Anterior cingulate cortex (tissue), 58 donors: ENCODE data around the gene MYO9B.
"Not testable (repeated sequence)": the region's sequence is repeated elsewhere in the genome, so short reads cannot be mapped to it uniquely, and the experiment has no call there.

Experiments
- DNase-seq, 58 donors: peaks; one replicate each; lab custom pipeline; 2025; lab: John Stamatoyannopoulos, UW

Gene MYO9B

DNA sequence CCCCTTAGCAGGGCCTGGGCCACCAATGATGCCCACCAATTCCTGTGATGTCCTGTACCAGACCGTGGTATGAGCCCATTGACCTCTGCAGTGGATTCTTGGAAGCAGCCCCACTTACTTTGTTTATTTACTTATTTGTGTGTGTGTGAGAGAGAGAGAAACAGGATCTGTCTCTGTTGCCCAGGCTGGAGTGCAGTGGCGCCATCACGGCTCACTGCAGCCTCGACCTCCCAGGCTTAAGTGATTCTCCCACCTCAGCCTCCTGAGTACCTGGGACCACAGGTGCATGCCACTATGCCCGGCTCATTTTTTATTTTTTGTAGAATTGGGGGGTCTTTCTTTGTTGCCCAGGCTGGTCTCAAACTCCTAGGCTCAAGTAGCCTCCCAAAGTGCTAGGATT is 13.0 kb downstream of the MYO9B start:
- DNase-seq: no peak

GRCh38 chr19:17090583-17090982 is 15.0 kb downstream of the MYO9B start:
- peak in 5 of 58 donors; percentile 6 to 20 (median 13) for DNase-seq

- DNase-seq: peak in 10 of 58 donors; percentile 6 to 44 (median 21)
These were observed 16.3 kb downstream of the MYO9B start for GRCh38 chr19:17091758-17092333.

DNA sequence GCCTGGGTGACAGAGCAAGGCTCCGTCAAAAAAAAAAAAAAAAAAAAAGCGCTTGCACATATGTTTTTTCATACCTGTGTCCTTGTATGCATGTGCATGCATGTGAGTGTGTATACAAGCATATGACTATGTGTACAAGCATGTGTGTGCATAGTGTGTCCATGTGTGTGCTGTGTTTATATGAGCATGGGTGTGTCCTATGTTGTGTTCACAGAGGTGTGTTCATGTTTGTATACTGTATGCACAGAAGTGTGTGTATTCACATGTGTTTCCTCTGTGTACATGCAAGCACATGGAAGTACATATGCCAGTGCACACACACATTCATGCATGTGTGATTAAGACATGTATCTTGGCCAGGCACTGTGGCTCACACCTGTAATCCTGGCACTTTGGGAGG is 17.1 kb downstream of the MYO9B start:
- DNase-seq: no peak

- not testable (repeated sequence) for DNase-seq
These were observed 19.1 kb downstream of the MYO9B start for GRCh38 chr19:17094694-17095093.

- no peak for DNase-seq
These were observed 19.8 kb downstream of the MYO9B start for GRCh38 chr19:17095141-17095919.

DNA sequence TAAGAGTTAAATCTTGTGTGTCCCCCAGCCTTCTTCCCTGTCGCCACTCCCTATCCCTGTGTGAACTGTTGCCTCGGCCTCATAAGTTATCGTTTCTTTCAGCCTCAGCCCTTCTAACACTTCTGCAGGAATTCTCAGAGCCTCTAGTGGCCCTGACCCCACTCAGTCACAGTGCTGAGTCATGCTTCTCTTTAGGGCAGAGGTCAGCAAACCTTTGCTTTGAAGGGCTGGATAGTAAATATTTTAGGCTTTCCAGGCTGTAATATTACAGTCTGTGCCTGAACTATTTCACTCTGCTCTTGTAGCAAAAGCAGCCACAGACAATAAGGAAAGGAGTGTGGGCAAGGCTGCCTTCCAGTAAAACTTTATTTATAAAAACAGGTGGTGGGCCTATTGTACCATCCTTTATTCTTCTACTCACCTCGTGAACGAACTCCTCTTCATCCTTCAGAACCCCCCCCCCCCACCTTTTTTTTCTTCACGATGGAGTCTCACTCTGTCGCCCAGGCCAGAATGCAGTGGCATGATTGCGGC is 22.1 kb downstream of the MYO9B start:
- no peak for DNase-seq

- no peak for DNase-seq
These were observed 22.7 kb downstream of the MYO9B start for GRCh38 chr19:17098326-17098725.

DNA sequence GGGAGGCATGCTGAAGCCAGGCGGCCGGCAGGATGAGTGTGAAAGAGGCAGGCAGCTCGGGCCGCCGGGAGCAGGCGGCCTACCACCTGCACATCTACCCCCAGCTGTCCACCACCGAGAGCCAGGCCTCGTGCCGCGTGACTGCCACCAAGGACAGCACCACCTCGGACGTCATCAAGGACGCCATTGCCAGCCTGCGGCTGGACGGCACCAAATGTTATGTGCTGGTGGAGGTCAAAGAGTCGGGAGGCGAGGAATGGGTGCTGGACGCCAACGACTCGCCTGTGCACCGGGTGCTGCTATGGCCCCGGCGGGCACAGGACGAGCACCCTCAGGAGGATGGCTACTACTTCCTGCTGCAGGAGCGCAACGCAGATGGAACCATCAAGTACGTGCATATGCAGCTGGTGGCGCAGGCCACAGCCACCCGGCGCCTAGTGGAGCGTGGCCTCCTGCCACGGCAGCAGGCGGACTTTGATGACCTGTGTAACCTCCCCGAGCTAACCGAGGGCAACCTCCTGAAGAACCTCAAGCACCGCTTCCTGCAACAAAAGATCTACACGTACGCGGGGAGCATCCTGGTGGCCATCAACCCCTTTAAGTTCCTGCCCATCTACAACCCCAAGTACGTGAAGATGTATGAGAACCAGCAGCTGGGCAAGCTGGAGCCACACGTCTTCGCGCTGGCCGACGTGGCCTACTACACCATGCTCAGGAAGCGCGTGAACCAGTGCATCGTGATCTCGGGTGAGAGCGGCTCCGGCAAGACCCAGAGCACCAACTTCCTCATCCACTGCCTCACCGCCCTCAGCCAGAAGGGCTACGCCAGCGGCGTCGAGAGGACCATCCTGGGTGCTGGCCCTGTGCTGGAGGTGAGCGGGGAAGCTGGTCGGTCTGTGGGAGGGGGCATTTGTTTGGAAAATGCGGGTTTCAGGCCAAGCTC is 26.4 kb downstream of the MYO9B start:
- no peak for DNase-seq

GRCh38 chr19:17103177-17103576 is 27.6 kb downstream of the MYO9B start:
- DNase-seq: no peak

DNA sequence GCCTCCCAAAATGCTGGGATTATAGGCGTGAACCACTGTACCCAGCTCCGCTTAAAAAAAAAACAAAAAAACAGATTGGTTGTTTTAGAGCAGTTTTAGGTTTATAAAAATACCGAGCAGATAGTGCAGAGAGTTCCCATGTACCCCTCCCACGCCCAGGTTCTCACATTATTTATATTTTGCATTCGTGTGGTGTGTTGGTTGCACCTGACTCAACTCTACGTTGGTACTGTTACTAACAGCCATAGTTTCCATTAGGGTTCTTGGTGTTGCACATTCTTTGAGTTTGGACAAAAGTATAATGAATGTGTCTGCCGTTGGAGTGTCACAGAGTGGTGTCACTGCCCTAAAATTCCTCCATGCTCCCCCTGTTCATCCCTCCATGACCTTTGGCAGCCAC is 29.1 kb downstream of the MYO9B start:
- peak in 2 of 58 donors; percentile 12 to 20 for DNase-seq

GRCh38 chr19:17105556-17105955 is 30.0 kb downstream of the MYO9B start:
- no peak for DNase-seq

DNA sequence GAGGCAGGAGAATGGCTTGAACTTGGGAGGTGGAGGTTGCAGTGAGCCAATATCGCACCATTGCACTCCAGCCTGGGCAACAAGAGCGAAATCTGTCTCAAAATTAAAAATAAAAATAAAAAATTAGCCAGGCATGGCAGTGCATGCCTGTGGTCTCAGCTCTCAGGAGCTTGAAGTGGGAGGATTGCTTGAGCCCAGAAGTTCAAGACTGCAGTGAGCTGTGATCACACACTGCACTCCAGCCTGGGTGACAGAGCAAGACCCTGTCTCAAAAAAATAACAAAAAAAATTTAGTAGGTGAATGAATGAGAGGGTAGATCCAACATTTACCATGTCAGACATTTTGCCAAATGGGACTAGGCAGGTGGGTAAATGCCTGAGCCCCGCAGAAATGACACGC is 31.4 kb downstream of the MYO9B start:
- not testable (repeated sequence) for DNase-seq

DNA sequence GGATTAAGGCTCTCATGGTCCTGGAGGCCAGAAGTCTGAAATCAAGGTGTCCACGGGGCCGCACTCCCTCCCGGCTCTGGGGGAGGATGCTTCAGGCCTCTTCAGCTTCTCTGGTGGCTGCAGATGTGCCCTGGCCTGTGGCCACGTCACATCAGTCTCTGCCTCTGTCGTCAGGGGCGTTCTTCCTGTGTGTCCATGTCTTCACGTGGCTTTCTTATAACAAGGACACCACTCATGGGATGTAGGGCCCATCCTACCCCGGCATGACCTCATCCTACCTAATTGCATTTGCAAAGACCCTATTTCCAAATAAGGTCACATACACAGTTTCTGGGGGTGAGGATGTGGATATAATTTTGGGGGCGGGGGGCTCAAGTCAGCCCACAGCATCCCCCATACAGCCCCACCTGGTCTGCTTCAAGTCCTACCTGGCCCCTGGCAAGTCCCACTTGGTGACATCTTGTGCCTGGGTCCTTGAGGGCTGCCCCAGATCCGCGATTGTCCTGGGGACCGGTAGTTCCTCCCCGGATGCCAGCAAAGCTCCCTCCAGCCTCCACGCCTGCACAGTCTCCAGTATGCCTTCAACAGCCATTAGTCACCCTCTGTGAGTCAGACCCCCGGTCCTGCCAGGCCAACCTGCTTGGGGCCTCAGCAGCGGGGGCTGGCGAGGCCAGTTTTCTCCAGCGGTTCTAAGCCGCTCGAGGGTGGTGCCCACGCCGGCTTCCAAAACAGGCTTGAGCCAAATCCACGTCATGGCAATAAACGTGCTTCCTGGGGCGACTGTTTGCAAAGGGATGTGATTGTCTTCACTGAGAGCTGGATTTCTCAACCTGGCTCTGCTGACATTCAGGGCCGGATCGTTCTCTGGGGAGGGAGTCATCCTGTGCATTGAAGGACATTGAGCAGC is 32.2 kb downstream of the MYO9B start:
- DNase-seq: peak in 36 of 58 donors; percentile 4 to 82 (median 31)

GRCh38 chr19:17108453-17108784 is 32.8 kb downstream of the MYO9B start:
- no peak for DNase-seq

DNA sequence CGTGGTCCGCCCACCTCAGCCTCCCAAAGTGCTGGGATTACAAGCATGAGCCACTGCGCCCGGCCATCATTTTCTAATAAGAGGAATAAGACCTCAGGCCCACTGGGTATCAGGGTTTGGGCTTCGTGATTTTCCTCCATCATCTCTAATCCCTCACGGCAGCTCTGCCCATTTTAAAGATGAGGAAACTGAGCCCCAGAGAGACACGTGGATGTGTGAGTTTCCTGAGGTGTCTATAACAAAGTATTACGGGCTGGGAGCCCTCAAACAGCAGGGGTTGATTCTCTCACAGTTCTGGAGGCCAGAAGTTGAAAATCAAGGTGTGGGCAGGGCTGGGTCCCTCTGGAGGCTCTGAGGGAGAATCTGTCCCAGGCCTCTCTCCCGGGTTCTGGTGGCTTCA is 33.7 kb downstream of the MYO9B start:
- no peak for DNase-seq

DNA sequence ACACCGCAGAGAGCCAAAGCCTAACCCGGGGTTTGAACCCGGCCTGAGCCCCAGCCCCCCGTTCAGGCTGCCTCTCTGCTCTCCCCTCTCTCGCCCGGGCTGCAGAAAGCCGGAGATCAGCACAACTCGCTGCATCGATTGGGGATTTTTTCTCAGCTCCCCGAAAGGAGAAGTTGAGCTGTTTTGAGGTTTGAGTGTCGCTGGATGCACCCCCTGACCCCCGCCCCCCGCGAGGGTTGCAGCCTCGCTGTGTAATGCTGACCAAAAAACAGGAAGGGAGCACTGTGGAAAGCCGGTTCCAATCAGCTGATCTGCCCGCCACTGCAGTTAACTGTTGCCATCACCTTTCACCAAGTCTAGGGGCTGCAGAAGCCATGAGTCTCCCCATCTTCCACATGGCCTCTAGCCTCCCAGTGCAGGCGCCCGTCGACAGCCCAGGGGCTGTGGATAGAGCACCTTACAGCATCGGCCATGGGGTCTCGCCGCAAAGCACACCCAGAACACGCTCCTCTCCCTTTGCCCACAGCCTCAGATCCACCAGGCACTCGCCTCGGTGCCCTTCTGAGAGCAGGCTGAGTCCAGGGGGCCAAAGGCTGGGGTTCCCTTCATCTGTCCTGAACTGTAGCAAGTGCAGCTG is 34.5 kb downstream of the MYO9B start:
- DNase-seq: peak in 31 of 58 donors; percentile 6 to 56 (median 23)

- no peak for DNase-seq
These were observed 35.0 kb downstream of the MYO9B start for GRCh38 chr19:17110599-17110966.

DNA sequence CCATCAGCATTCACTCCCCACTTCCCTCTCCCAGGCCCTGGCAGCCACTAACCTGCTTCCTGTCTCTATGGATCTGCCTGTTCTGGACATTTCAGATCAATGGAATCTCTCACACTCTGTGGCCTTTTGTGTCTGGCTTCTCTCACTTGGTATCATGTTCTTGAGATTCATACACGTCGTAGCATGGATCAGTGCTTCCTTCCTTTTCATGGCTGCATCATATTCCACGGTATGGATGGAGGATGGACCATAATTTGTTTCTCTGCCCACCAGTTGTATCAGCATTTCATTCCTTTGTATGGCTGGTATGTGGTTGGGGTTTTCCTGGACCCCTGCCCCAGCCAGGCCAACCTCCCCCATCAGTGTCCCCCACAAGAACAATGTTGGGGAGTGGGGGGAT is 36.2 kb downstream of the MYO9B start:
- no peak for DNase-seq
